K562 (cell line): Measurements from ENCODE around the gene AMMECR1. TPM values are rescaled to one million over a fixed set of nuclear protein-coding genes. Genes with fewer than 3 reads are reported as not detected.

Experiments
- ATAC-seq: fragments of 200-7000 bp; cut with Tn5 transposase; 3 replicates; pipeline ENCODE4 v1.9.1; 2020; ENCODE audit warnings: moderate library complexity
- Bru-seq: library from RNA; stranded (reverse); fragments of 400-500 nt; gene quantifications from one replicate; lab custom pipeline; 2021; lab: Mats Ljungman, UMichigan
- BruChase-seq, 2 experiments: library from RNA; stranded (reverse); fragments of 400-500 nt; gene quantifications; one replicate each; lab custom pipeline; 2021; lab: Mats Ljungman, UMichigan
- BruUV-seq: library from RNA; stranded (reverse); fragments of 400-500 nt; replicated peaks from 2 replicates; lab custom pipeline; 2021; lab: Mats Ljungman, UMichigan
- CTCF ChIA-PET: fragments of 300-600 bp; formaldehyde crosslinking; extraction: SDS; loops from one replicate; lab custom pipeline; 2021; ENCODE audit warnings: low intra/inter-chr PET ratio; lab: Yijun Ruan, JAX
- POLR2A ChIA-PET: fragments of 300-600, 350-650 bp; sonication (Branson Sonifier 250); formaldehyde crosslinking; extraction: SDS; loops from one replicate; lab custom pipeline; 2021; ENCODE audit warnings: antibody characterized with exemption, inconsistent platforms; lab: Yijun Ruan, JAX
- DNase-seq, 4 experiments: peaks; one replicate each; pipeline versions ENCODE4 v3.0.0 to v3.0.0-alpha.2; 2011 to 2018; ENCODE audit warnings: low spot score in 3 of 4, mixed read lengths in 3 of 4; ENCODE audit errors: extremely low read depth in 1 of 4
- FAIRE-seq: peaks from 2 replicates; lab custom pipeline; 2011; peaks lifted over from hg19 to GRCh38; lab: Jason Lieb, UNC
- H2AFZ ChIP-seq: 2 replicates; pipeline ENCODE4 v1.6.0; 2011; ENCODE audit warnings: low read depth, low read length, control low read depth, inconsistent platforms
- H3K27ac ChIP-seq: fragments of 200-600 bp; 3 replicates; pipeline ENCODE4 v1.8.0; 2011; ENCODE audit warnings: low read depth, mild to moderate bottlenecking, control low read depth, inconsistent platforms, low read length, moderate library complexity, mixed read lengths; ENCODE audit errors: extremely low read depth
- H3K27me3 ChIP-seq, 2 experiments: fragments of 300-600 bp in 1 of 2; 2 replicates in 1 of 2; 3 replicates in 1 of 2; pipeline versions ENCODE4 v1.6.0 to v1.8.0; 2011; ENCODE audit warnings: inconsistent platforms in 2 of 2, low read length in 2 of 2, mild to moderate bottlenecking in 1 of 2, mixed read lengths in 1 of 2, moderate library complexity in 1 of 2; ENCODE audit not compliant: control insufficient read depth in 2 of 2, insufficient read depth in 2 of 2
- H3K36me3 ChIP-seq: fragments of 300-600 bp; 3 replicates; pipeline ENCODE4 v1.8.0; 2011; ENCODE audit warnings: mild to moderate bottlenecking, low read length, inconsistent platforms; ENCODE audit not compliant: control insufficient read depth, insufficient read depth
- H3K4me1 ChIP-seq, 2 experiments: fragments of 200-600 bp in 1 of 2; replicated peaks in 1 of 2; 2 replicates in 1 of 2; 3 replicates in 1 of 2; pipeline versions ENCODE4 v1.5.1 to v1.8.0; 2011; ENCODE audit warnings: inconsistent platforms in 2 of 2, low read length in 2 of 2, mild to moderate bottlenecking in 1 of 2, mixed read lengths in 1 of 2, moderate library complexity in 1 of 2; ENCODE audit not compliant: control insufficient read depth in 2 of 2, insufficient read depth in 2 of 2
- H3K4me2 ChIP-seq: 2 replicates; pipeline ENCODE4 v1.6.1; 2011; ENCODE audit warnings: low read length, control low read depth, inconsistent platforms, mixed read lengths; ENCODE audit not compliant: insufficient read depth
- H3K4me3 ChIP-seq: fragments of 200-600 bp; sonication (generic), shearing (Covaris generic); 2 replicates; pipeline ENCODE4 v1.5.1; 2016; ENCODE audit warnings: control low read depth, inconsistent platforms
- H3K79me2 ChIP-seq: fragments of 200-600 bp; 3 replicates; pipeline ENCODE4 v1.8.0; 2011; ENCODE audit warnings: low read length, inconsistent platforms; ENCODE audit not compliant: control insufficient read depth, insufficient read depth
- H3K9ac ChIP-seq, 2 experiments: 2 replicates each; pipeline versions ENCODE4 v1.6.0 to v1.6.1; 2011; ENCODE audit warnings: low read depth in 2 of 2, low read length in 2 of 2, control low read depth in 1 of 2, inconsistent platforms in 1 of 2, mild to moderate bottlenecking in 1 of 2, mixed read lengths in 1 of 2; ENCODE audit not compliant: insufficient read depth in 1 of 2
- H3K9me1 ChIP-seq: one replicate; pipeline ENCODE4 v1.6.0; 2011; ENCODE audit warnings: inconsistent platforms, mild to moderate bottlenecking, low read length, moderate library complexity; ENCODE audit not compliant: control insufficient read depth, insufficient read depth
- H3K9me3 ChIP-seq: replicated peaks from 2 replicates; pipeline ENCODE4 v1.5.1; 2011; ENCODE audit warnings: low read depth, low read length, inconsistent platforms; ENCODE audit not compliant: control insufficient read depth, insufficient read depth
- H4K20me1 ChIP-seq: replicated peaks from 2 replicates; pipeline ENCODE4 v1.6.1; 2011; ENCODE audit warnings: low read length, inconsistent platforms, mixed read lengths; ENCODE audit not compliant: control insufficient read depth, insufficient read depth
- CTBP1 ChIP-seq: fragments of 450-650 bp; IDR thresholded peaks from 2 replicates; pipeline ENCODE4 v1.6.1; 2016; ENCODE audit warnings: borderline replicate concordance
- HLTF ChIP-seq: fragments of 450-650 bp; IDR thresholded peaks from 2 replicates; pipeline ENCODE4 v1.6.1; 2016
- RBBP5 ChIP-seq: fragments of 200-600 bp; sonication (generic); IDR thresholded peaks from 2 replicates; pipeline ENCODE4 v1.6.1; 2012; ENCODE audit warnings: borderline replicate concordance, mild to moderate bottlenecking, low read length, control low read depth, inconsistent platforms; ENCODE audit not compliant: insufficient read depth, poor library complexity, severe bottlenecking
- YY1 ChIP-seq, 3 experiments: IDR thresholded peaks; 2 replicates each; pipeline ENCODE4 v1.6.1; 2011; ENCODE audit warnings: low read length in 2 of 3, mild to moderate bottlenecking in 2 of 3, moderate library complexity in 2 of 3, borderline replicate concordance in 1 of 3, control low read depth in 1 of 3, low read depth in 1 of 3; ENCODE audit not compliant: insufficient read depth in 3 of 3, insufficient replicate concordance in 2 of 3, control insufficient read depth in 1 of 3, insufficient read length in 1 of 3; ENCODE audit errors: extremely low read depth in 1 of 3
- WGBS: fragments of 100-300 bp; shearing (Covaris generic); methylation state at CpG from one replicate; pipeline ENCODE4 v1.1.6; 2016; ENCODE audit warnings: low coverage, mixed read lengths; ENCODE audit not compliant: insufficient coverage; ENCODE audit errors: missing lambda C conversion rate; 5-methylcytosine and 5-hydroxymethylcytosine counted together
- in situ Hi-C: fragments of 300-500 bp; cut with MboI; formaldehyde crosslinking; loops from 4 replicates; pipeline ENCODE4 v1.15.0; 2018; ENCODE audit warnings: inconsistent platforms, mixed read lengths
- intact Hi-C: fragments of 100-400 bp; cut with micrococcal nuclease; formaldehyde crosslinking; loops from 2 replicates; pipeline ENCODE4 v1.14.2; 2022
- long read RNA-seq, 3 experiments: library from polyadenylated mRNA in 2 of 3; library from RNA in 1 of 3; unstranded in 2 of 3; stranded (forward) in 1 of 3; transcript quantifications; one replicate each; pipeline ENCODE4 v2.0.0, GENCODE V29; 2019 to 2022
- polyA minus RNA-seq, 3 experiments: library from RNA; depleted of rRNA, polyadenylated mRNA; stranded (reverse); fragments of >200 nt; gene quantifications; 2 replicates each; pipeline ENCODE4 v1.2.3, GENCODE V29; 2011
- polyA plus RNA-seq, 8 experiments: library from polyadenylated mRNA; depleted of rRNA in 4 of 8; stranded (reverse) in 5 of 8; unstranded in 3 of 8; fragments of >200 nt; fragmentation: Nextera tagmentation in 2 of 8; fragmentation: Illumina TruSeq in 1 of 8; extraction: Ambion mirVana in 2 of 8; extraction: Trizol in 1 of 8; gene quantifications; 2 replicates each; pipeline versions ENCODE4 v1.2.1 to v1.2.3, GENCODE V29; 2011 to 2014; ENCODE audit warnings: inconsistent platforms in 1 of 8, missing spikeins in 1 of 8
- total RNA-seq, 7 experiments: library from RNA; depleted of rRNA in 6 of 7; stranded (reverse); fragments of >200 nt in 6 of 7; fragmentation: Illumina TruSeq in 2 of 7; extraction: Trizol in 2 of 7; gene quantifications; 2 replicates each; pipeline versions ENCODE4 v1.2.1 to v1.2.3, GENCODE V29; 2011 to 2021; ENCODE audit warnings: low replicate concordance in 1 of 7
- TF ChIP-seq, protein P1 (sequence below): fragments of 450-650 bp; formaldehyde crosslinking; IDR thresholded peaks from 2 replicates; pipeline ENCODE4 v1.4.0; 2022; ENCODE audit warnings: missing genetic modification characterization
- TF ChIP-seq, protein P2 (sequence below), 2 experiments: fragments of 450-650 bp; conservative IDR thresholded peaks; 2 replicates each; pipeline ENCODE4 v1.6.1; 2017; ENCODE audit warnings: mild to moderate bottlenecking in 2 of 2, moderate library complexity in 2 of 2
- TF ChIP-seq, protein P3 (sequence below): sonication (generic); formaldehyde crosslinking; IDR thresholded peaks from 2 replicates; pipeline ENCODE4 v1.8.1; 2023; ENCODE audit warnings: mild to moderate bottlenecking, missing genetic modification reagents

Gene AMMECR1
- total RNA-seq (2011; cell fraction: chromatin; rRNA removed; ENCODE audit: low replicate concordance), result 9.3 and 29.0 TPM in 2 replicates
- total RNA-seq (2011; cell fraction: nucleolus; rRNA removed), result 9.2 and 10.7 TPM in 2 replicates
- 24.3 and 40.2 TPM in 2 replicates for total RNA-seq (2011; cell fraction: nucleoplasm; rRNA removed)
- total RNA-seq (2014; rRNA removed) (20.6 and 24.1 TPM in 2 replicates), total RNA-seq (2014; rRNA removed; fragmentation: Illumina TruSeq; extraction: Trizol) (34.8 and 40.7 TPM in 2 replicates), total RNA-seq (2015; rRNA removed; fragmentation: Illumina TruSeq; extraction: Trizol) (23.3 and 23.6 TPM in 2 replicates), total RNA-seq (2021) (30.5 and 33.9 TPM in 2 replicates), polyA plus RNA-seq (2011; rRNA removed) (29.3 and 36.7 TPM in 2 replicates), polyA plus RNA-seq (2014; fragmentation: Illumina TruSeq; extraction: Trizol) (27.6 and 35.8 TPM in 2 replicates), polyA plus RNA-seq (2014; fragmentation: Nextera tagmentation; extraction: Ambion mirVana) (10 to 100 TPM; 13.9 to 16.1 TPM), polyA plus RNA-seq (2014; rRNA removed) (17.9 and 18.6 TPM in 2 replicates), polyA minus RNA-seq (2011; rRNA and poly(A)+ RNA removed) (40.6 TPM in 2 replicates), Bru-seq, nascent RNA (percentile 71 among the genes with signal in this experiment), BruChase-seq, experiment 1, labeled RNA remaining after a 2-hour chase (percentile 66 among the genes with signal in this experiment), BruChase-seq, experiment 2, labeled RNA remaining after a 6-hour chase (percentile 65 among the genes with signal in this experiment)
- 15.2 and 15.6 TPM in 2 replicates for polyA plus RNA-seq (2011; cell fraction: cytosol; rRNA removed)
- 20.0 and 20.8 TPM in 2 replicates for polyA plus RNA-seq (2011; cell fraction: nucleus; rRNA removed)
- 12.4 and 19.0 TPM in 2 replicates for polyA plus RNA-seq (2012)
- 11.6 and 20.1 TPM in 2 replicates for polyA minus RNA-seq (2011; cell fraction: cytosol; rRNA and poly(A)+ RNA removed)
- 34.7 and 36.0 TPM in 2 replicates for polyA minus RNA-seq (2011; cell fraction: nucleus; rRNA and poly(A)+ RNA removed)
- long read RNA-seq, experiment 1, full-length matches to known transcripts, result 198 of 244 reads
- long read RNA-seq, experiment 1, partial matches to known transcripts, result 10 of 244 reads
- long read RNA-seq, experiment 1, other reads (novel, unspliced or antisense), result 36 of 244 reads
- long read RNA-seq, experiment 2, partial matches to known transcripts, result 0 of 49 reads
- long read RNA-seq, experiment 2, other reads (novel, unspliced or antisense), result 49 of 49 reads
- long read RNA-seq, experiment 3, full-length matches to known transcripts, result 23 of 27 reads
- long read RNA-seq, experiment 3, partial matches to known transcripts, result 2 of 27 reads
- long read RNA-seq, experiment 3, other reads (novel, unspliced or antisense), result 2 of 27 reads

GRCh38 chrX:110317820-110318663 lies at the start of gene AMMECR1:
Gene AMMECR1 (minus strand): TSS chrX:110318085. CDS start chrX:110318071, 14 bp downstream.
- in situ Hi-C loops, result no loop called here
- Histone ChIP-seq H4K20me1 (peaks cover 12% of the 10 kb centered on the region), H3K27me3 (no peaks in the 10 kb centered on the region), H3K9me3 (no peaks in the 10 kb centered on the region), H3K4me3 (peak within 1 kb of the TSS; percentile 95), H2AFZ (peak within 1 kb of the TSS; percentile 87), H3K4me1 (peaks cover 3 to 30% of the 10 kb centered on the region in 2 experiments; a peak in 2 of 5 replicates), H3K79me2 (peaks cover 54% of the 10 kb centered on the region), H3K9me1 (no peaks in the 10 kb centered on the region), H3K9ac (peak within 1 kb of the TSS; percentile 95 to 98), H3K4me2 (peak within 1 kb of the TSS; percentile 95), H3K36me3 (peaks cover 2% of the 10 kb centered on the region; the same call in 1 of the 3 replicates), H3K27ac (peak within 1 kb of the TSS; percentile 91)
- POLR2A ChIA-PET, result interaction anchor here (0.5 to 3.4 kb wide), 13 partner anchors 12 to 1346 kb away, joined by 3 to 26 read pairs (median 3); no protein-coding TSS in a partner anchor
- 1% methylated on average over 12 of the region's 78 CpGs for WGBS
- BruUV-seq, result no TSS peak
- ATAC-seq (peak; percentile 75), DNase-seq (peak; percentile 86 to 91 (median 88)), FAIRE-seq (peak; percentile 74)
- intact Hi-C loops, result loop anchor here (2.0 to 5.0 kb wide), 4 partner anchors 85 to 155 kb away; no protein-coding TSS in a partner anchor
- CTCF ChIA-PET, result no interaction called here
- TF ChIP-seq, protein P1, sequence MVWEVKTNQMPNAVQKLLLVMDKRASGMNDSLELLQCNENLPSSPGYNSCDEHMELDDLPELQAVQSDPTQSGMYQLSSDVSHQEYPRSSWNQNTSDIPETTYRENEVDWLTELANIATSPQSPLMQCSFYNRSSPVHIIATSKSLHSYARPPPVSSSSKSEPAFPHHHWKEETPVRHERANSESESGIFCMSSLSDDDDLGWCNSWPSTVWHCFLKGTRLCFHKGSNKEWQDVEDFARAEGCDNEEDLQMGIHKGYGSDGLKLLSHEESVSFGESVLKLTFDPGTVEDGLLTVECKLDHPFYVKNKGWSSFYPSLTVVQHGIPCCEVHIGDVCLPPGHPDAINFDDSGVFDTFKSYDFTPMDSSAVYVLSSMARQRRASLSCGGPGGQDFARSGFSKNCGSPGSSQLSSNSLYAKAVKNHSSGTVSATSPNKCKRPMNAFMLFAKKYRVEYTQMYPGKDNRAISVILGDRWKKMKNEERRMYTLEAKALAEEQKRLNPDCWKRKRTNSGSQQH (CRISPR knock-in tag), result peak; percentile 54; the same call in 1 of the 2 replicates
- TF ChIP-seq HLTF (peak; percentile 70; the same call in 1 of the 2 replicates), CTBP1 (peak; percentile 29; the same call in 1 of the 2 replicates), YY1 (IDR thresholded peaks at IDR 0.05; ENCODE audit: borderline replicate concordance in 1 of 3, control insufficient read depth in 1 of 3, extremely low read depth in 1 of 3, insufficient read depth in 3 of 3, insufficient read length in 1 of 3, insufficient replicate concordance in 2 of 3, low read depth in 1 of 3, low read length in 2 of 3) (peak; percentile 84 to 96 (median 95)), RBBP5 (peak; percentile 85)
- TF ChIP-seq, protein P2, sequence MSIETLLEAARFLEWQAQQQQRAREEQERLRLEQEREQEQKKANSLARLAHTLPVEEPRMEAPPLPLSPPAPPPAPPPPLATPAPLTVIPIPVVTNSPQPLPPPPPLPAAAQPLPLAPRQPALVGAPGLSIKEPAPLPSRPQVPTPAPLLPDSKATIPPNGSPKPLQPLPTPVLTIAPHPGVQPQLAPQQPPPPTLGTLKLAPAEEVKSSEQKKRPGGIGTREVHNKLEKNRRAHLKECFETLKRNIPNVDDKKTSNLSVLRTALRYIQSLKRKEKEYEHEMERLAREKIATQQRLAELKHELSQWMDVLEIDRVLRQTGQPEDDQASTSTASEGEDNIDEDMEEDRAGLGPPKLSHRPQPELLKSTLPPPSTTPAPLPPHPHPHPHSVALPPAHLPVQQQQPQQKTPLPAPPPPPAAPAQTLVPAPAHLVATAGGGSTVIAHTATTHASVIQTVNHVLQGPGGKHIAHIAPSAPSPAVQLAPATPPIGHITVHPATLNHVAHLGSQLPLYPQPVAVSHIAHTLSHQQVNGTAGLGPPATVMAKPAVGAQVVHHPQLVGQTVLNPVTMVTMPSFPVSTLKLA (conservative IDR thresholded peaks at IDR 0.05), result peak; percentile 24 to 48; a peak in 2 of 4 replicates
- TF ChIP-seq, protein P3, sequence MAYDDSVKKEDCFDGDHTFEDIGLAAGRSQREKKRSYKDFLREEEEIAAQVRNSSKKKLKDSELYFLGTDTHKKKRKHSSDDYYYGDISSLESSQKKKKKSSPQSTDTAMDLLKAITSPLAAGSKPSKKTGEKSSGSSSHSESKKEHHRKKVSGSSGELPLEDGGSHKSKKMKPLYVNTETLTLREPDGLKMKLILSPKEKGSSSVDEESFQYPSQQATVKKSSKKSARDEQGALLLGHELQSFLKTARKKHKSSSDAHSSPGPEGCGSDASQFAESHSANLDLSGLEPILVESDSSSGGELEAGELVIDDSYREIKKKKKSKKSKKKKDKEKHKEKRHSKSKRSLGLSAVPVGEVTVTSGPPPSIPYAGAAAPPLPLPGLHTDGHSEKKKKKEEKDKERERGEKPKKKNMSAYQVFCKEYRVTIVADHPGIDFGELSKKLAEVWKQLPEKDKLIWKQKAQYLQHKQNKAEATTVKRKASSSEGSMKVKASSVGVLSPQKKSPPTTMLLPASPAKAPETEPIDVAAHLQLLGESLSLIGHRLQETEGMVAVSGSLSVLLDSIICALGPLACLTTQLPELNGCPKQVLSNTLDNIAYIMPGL, result 0 out of 2 replicates have a peak, but pooled peaks have one; percentile 29
